HCT116 (cell line): Measurements from ENCODE around the gene SCP2. TPM values are rescaled to one million over a fixed set of nuclear protein-coding genes. Genes with fewer than 3 reads are reported as not detected.
"Not testable (repeated sequence)": the region's sequence is repeated elsewhere in the genome, so short reads cannot be mapped to it uniquely, and the experiment has no call there.

Experiments used
- ATAC-seq: fragments of 200-7000 bp; cut with Tn5 transposase; 2 replicates; pipeline ENCODE4 v1.9.1; 2020; ENCODE audit warnings: mild to moderate bottlenecking, moderate library complexity
- BruUV-seq: library from RNA; stranded (reverse); fragments of 400-500 nt; replicated peaks from 2 replicates; lab custom pipeline; 2021; lab: Mats Ljungman, UMichigan
- CTCF ChIA-PET: fragments of 300-600 bp; sonication (Branson Sonifier 250); formaldehyde crosslinking; loops from one replicate; lab custom pipeline; 2021; ENCODE audit warnings: antibody characterized with exemption; lab: Charles Lee
- POLR2A ChIA-PET: fragments of 300-600, 350-600 bp; sonication (Branson Sonifier 250); formaldehyde crosslinking; loops from one replicate; lab custom pipeline; 2021; ENCODE audit warnings: antibody characterized with exemption; lab: Charles Lee
- RAD21 ChIA-PET, 2 experiments: fragments of 300-600 bp; sonication (Branson Sonifier 250); formaldehyde crosslinking; loops; one replicate each; lab custom pipeline; 2023; ENCODE audit warnings: low total read pairs in 2 of 2; ENCODE audit not compliant: uncharacterized antibody in 2 of 2, unreplicated experiment in 2 of 2, low non-redundant PET in 1 of 2; lab: Charles Lee
- DNase-seq: peaks from one replicate; pipeline ENCODE4 v3.0.0-alpha.2; 2010; ENCODE audit warnings: low read depth, low spot score
- H2AFZ ChIP-seq: fragments of 200-600 bp; shearing (Covaris generic), sonication (generic); 2 replicates; pipeline ENCODE4 v1.6.1; 2017; ENCODE audit warnings: low read depth, mixed run types, mixed read lengths, antibody characterized with exemption, low read length; ENCODE audit not compliant: poor library complexity, severe bottlenecking
- H3K27ac ChIP-seq: 2 replicates; pipeline ENCODE4 v1.5.1; 2012; ENCODE audit warnings: low read depth, low read length
- H3K27me3 ChIP-seq: fragments of 200-600 bp; sonication (generic); 2 replicates; pipeline ENCODE4 v1.6.1; 2016; ENCODE audit warnings: mixed run types, low read length, mixed read lengths; ENCODE audit not compliant: insufficient read depth
- H3K36me3 ChIP-seq, 2 experiments: fragments of 200-500 bp in 1 of 2; fragments of 200-600 bp in 1 of 2; sonication (Bioruptor generic) in 1 of 2; sonication (generic) in 1 of 2; 2 replicates each; pipeline versions ENCODE4 v1.5.1 to v1.6.1; 2014 to 2016; ENCODE audit warnings: low read length in 2 of 2, inconsistent platforms in 1 of 2, mixed read lengths in 1 of 2, mixed run types in 1 of 2; ENCODE audit not compliant: insufficient read depth in 2 of 2, control insufficient read depth in 1 of 2
- H3K4me1 ChIP-seq, 2 experiments: fragments of 200-600 bp in 1 of 2; sonication (generic) in 1 of 2; 2 replicates each; pipeline versions ENCODE4 v1.5.1 to v1.6.1; 2012 to 2017; ENCODE audit warnings: low read length in 2 of 2, inconsistent platforms in 1 of 2, mild to moderate bottlenecking in 1 of 2, mixed read lengths in 1 of 2, mixed run types in 1 of 2, moderate library complexity in 1 of 2; ENCODE audit not compliant: insufficient read depth in 2 of 2, control insufficient read depth in 1 of 2
- H3K4me2 ChIP-seq: fragments of 200-600 bp; sonication (generic); 2 replicates; pipeline ENCODE4 v1.6.1; 2017; ENCODE audit warnings: mixed run types, low read length, mixed read lengths
- H3K4me3 ChIP-seq, 2 experiments: fragments of 200-600 bp in 1 of 2; sonication (generic) in 1 of 2; replicated peaks in 1 of 2; 2 replicates each; pipeline ENCODE4 v1.5.1; 2011 to 2016; ENCODE audit warnings: low read length in 2 of 2, control low read depth in 1 of 2, low read depth in 1 of 2, mild to moderate bottlenecking in 1 of 2, mixed read lengths in 1 of 2, mixed run types in 1 of 2
- H3K79me2 ChIP-seq: fragments of 200-600 bp; sonication (generic); 2 replicates; pipeline ENCODE4 v1.6.1; 2017; ENCODE audit warnings: mild to moderate bottlenecking, mixed run types, low read length, moderate library complexity, mixed read lengths; ENCODE audit not compliant: insufficient read depth
- H3K9ac ChIP-seq: fragments of 200-600 bp; sonication (generic); 2 replicates; pipeline ENCODE4 v1.6.1; 2016; ENCODE audit warnings: low read length, mixed read lengths
- H3K9me2 ChIP-seq: fragments of 200-600 bp; sonication (generic), shearing (Covaris generic); 2 replicates; pipeline ENCODE4 v1.6.1; 2017; ENCODE audit warnings: mixed run types, mild to moderate bottlenecking, moderate library complexity; ENCODE audit not compliant: insufficient read depth
- H3K9me3 ChIP-seq, 2 experiments: fragments of 200-500 bp in 1 of 2; fragments of 200-600 bp in 1 of 2; sonication (Bioruptor generic) in 1 of 2; sonication (generic) in 1 of 2; 2 replicates each; pipeline ENCODE4 v1.6.1; 2014 to 2017; ENCODE audit warnings: low read length in 2 of 2, mixed read lengths in 2 of 2, inconsistent platforms in 1 of 2, low read depth in 1 of 2, mild to moderate bottlenecking in 1 of 2, mixed run types in 1 of 2, moderate library complexity in 1 of 2; ENCODE audit not compliant: control insufficient read depth in 1 of 2, insufficient read depth in 1 of 2
- H4K20me1 ChIP-seq: fragments of 200-600 bp; sonication (generic), shearing (Covaris generic); 2 replicates; pipeline ENCODE4 v1.6.1; 2017; ENCODE audit warnings: mixed run types, mild to moderate bottlenecking, moderate library complexity; ENCODE audit not compliant: insufficient read depth
- CBX3 ChIP-seq: IDR thresholded peaks from 2 replicates; pipeline ENCODE4 v1.6.1; 2012; ENCODE audit warnings: low read depth
- CEBPB ChIP-seq: IDR thresholded peaks from 2 replicates; pipeline ENCODE4 v1.6.1; 2012; ENCODE audit warnings: low read depth
- EGR1 ChIP-seq: IDR thresholded peaks from 2 replicates; pipeline ENCODE4 v1.6.1; 2012; ENCODE audit warnings: low read depth
- JUND ChIP-seq: IDR thresholded peaks from 2 replicates; pipeline ENCODE4 v1.6.1; 2012
- POLR2A ChIP-seq: IDR thresholded peaks from 2 replicates; pipeline ENCODE4 v1.7.0; 2011; ENCODE audit warnings: borderline replicate concordance; ENCODE audit not compliant: insufficient read depth, insufficient read length; ENCODE audit errors: extremely low read depth
- POLR2AphosphoS5 ChIP-seq: IDR thresholded peaks from 2 replicates; pipeline ENCODE4 v1.6.1; 2011; ENCODE audit warnings: mild to moderate bottlenecking, low read depth, low read length, moderate library complexity
- SIN3A ChIP-seq: IDR thresholded peaks from 2 replicates; pipeline ENCODE4 v1.6.1; 2012; ENCODE audit warnings: low read depth
- YY1 ChIP-seq: IDR thresholded peaks from 2 replicates; pipeline ENCODE4 v1.6.1; 2011; ENCODE audit warnings: low read length, low read depth, moderate library complexity, mild to moderate bottlenecking; ENCODE audit not compliant: insufficient replicate concordance; ENCODE audit errors: extremely low read depth
- ZNF274 ChIP-seq: fragments of 200-500 bp; sonication (Bioruptor generic); IDR thresholded peaks from 2 replicates; pipeline ENCODE4 v1.6.1; 2014; ENCODE audit warnings: mild to moderate bottlenecking, low read depth, low read length, inconsistent platforms
- intact Hi-C: fragments of 100-400 bp; cut with micrococcal nuclease; formaldehyde crosslinking; loops from 2 replicates; pipeline ENCODE4 v1.10.0; 2022
- total RNA-seq: library from RNA; stranded (reverse); gene quantifications from one replicate; pipeline ENCODE4 v1.2.1, GENCODE V29; 2021; ENCODE audit not compliant: unreplicated experiment
- TF ChIP-seq, protein P1 (sequence below): IDR thresholded peaks from 2 replicates; pipeline ENCODE4 v1.6.1; 2011; ENCODE audit warnings: mild to moderate bottlenecking, low read length, moderate library complexity; ENCODE audit not compliant: insufficient replicate concordance; ENCODE audit errors: extremely low read depth
- TF ChIP-seq, protein P2 (sequence below): IDR thresholded peaks from 2 replicates; pipeline ENCODE4 v1.6.1; 2012
- TF ChIP-seq, protein P3 (sequence below), 3 experiments: fragments of 200-600 bp in 1 of 3; sonication (generic) in 1 of 3; IDR thresholded peaks in 2 of 3; conservative IDR thresholded peaks in 1 of 3; 2 replicates each; pipeline ENCODE4 v1.5.1; 2012 to 2017; ENCODE audit warnings: low read depth in 2 of 3, low read length in 2 of 3, antibody characterized with exemption in 1 of 3, borderline replicate concordance in 1 of 3, control low read depth in 1 of 3, mild to moderate bottlenecking in 1 of 3, mixed read lengths in 1 of 3, mixed run types in 1 of 3, moderate library complexity in 1 of 3; ENCODE audit not compliant: insufficient read depth in 1 of 3
- TF ChIP-seq, protein P4 (sequence below): IDR thresholded peaks from 2 replicates; pipeline ENCODE4 v1.6.1; 2012; ENCODE audit warnings: low read depth

The SCP2 gene
- total RNA-seq, 1 experiment from 2014 or later = 62.0 TPM

DNA sequence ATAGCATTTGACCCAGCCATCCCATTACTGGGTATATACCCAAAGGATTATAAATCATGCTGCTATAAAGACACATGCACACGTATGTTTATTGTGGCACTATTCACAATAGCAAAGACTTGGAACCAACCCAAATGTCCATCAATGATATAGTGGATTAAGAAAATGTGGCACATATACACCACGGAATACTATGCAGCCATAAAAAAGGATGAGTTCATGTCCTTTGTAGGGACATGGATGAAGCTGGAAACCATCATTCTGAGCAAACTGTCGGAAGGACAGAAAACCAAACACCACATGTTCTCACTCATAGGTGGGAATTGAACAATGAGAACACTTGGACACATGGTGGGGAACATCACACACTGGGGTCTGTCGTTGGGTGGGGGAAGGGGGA, 83.2 kb downstream of the SCP2 start:
- H2AFZ ChIP-seq, H3K27me3 ChIP-seq, H3K9me2 ChIP-seq, H4K20me1 ChIP-seq, H3K4me2 ChIP-seq, ATAC-seq, H3K9me3 ChIP-seq, H3K4me1 ChIP-seq, CTCF ChIA-PET, H3K9ac ChIP-seq, H3K4me3 ChIP-seq, H3K79me2 ChIP-seq, H3K36me3 ChIP-seq, H3K27ac ChIP-seq, POLR2A ChIA-PET, DNase-seq, RAD21 ChIA-PET, BruUV-seq: not testable (repeated sequence)
- intact Hi-C loops = loop anchor here (10.0 kb wide), 1 partner anchor 175 kb away; no protein-coding TSS in a partner anchor

DNA sequence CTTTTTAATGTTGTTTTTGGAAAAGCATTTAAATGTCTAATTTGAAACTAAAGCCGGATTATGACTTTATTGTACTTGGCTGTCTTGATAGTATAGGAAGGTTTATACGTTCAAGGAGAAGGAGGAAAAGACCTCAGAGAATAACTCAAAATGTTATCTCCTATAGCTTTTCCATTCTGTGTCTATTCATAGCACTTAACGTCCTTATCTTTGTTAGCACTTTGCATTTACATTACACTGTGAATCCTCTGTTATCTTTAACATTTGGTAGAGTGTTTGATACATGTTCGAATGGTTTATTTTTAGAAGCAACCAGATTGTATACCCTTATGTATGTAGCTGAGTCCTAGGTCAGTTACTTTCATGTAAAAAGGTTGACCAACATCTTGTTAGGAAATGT, 84.1 kb downstream of the SCP2 start:
- Histone ChIP-seq H3K27me3 (no peaks in the 10 kb centered on the region), H3K4me3 (no peak overlapping the region), H4K20me1 (no peaks in the 10 kb centered on the region), H3K36me3 (no peaks in the 10 kb centered on the region), H3K4me2 (no peak overlapping the region), H3K9ac (no peak overlapping the region), H3K4me1 (peaks cover 3 to 9% of the 10 kb centered on the region in 2 experiments; a peak in 3 of 4 replicates), H3K27ac (no peak overlapping the region), H2AFZ (no peak overlapping the region), H3K9me3 (no peaks in the 10 kb centered on the region), H3K79me2 (no peaks in the 10 kb centered on the region), H3K9me2 (no peaks in the 10 kb centered on the region)
- no TSS peak for BruUV-seq
- ChIA-PET RAD21 (no interaction called here), POLR2A (no interaction called here), CTCF (no interaction called here)
- DNase-seq (no peak), ATAC-seq (no peak)
- intact Hi-C loops = loop anchor here (10.0 kb wide), 1 partner anchor 174 kb away; no protein-coding TSS in a partner anchor
- TF ChIP-seq YY1 (no peak), POLR2AphosphoS5 (no peak), CEBPB (no peak), POLR2A (no peak), CBX3 (no peak), JUND (no peak), SIN3A (no peak), EGR1 (no peak), ZNF274 (no peak)
- TF ChIP-seq, protein P1, sequence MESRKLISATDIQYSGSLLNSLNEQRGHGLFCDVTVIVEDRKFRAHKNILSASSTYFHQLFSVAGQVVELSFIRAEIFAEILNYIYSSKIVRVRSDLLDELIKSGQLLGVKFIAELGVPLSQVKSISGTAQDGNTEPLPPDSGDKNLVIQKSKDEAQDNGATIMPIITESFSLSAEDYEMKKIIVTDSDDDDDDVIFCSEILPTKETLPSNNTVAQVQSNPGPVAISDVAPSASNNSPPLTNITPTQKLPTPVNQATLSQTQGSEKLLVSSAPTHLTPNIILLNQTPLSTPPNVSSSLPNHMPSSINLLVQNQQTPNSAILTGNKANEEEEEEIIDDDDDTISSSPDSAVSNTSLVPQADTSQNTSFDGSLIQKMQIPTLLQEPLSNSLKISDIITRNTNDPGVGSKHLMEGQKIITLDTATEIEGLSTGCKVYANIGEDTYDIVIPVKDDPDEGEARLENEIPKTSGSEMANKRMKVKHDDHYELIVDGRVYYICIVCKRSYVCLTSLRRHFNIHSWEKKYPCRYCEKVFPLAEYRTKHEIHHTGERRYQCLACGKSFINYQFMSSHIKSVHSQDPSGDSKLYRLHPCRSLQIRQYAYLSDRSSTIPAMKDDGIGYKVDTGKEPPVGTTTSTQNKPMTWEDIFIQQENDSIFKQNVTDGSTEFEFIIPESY = no peak
- TF ChIP-seq, protein P2, sequence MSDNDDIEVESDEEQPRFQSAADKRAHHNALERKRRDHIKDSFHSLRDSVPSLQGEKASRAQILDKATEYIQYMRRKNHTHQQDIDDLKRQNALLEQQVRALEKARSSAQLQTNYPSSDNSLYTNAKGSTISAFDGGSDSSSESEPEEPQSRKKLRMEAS = no peak
- TF ChIP-seq, protein P3, sequence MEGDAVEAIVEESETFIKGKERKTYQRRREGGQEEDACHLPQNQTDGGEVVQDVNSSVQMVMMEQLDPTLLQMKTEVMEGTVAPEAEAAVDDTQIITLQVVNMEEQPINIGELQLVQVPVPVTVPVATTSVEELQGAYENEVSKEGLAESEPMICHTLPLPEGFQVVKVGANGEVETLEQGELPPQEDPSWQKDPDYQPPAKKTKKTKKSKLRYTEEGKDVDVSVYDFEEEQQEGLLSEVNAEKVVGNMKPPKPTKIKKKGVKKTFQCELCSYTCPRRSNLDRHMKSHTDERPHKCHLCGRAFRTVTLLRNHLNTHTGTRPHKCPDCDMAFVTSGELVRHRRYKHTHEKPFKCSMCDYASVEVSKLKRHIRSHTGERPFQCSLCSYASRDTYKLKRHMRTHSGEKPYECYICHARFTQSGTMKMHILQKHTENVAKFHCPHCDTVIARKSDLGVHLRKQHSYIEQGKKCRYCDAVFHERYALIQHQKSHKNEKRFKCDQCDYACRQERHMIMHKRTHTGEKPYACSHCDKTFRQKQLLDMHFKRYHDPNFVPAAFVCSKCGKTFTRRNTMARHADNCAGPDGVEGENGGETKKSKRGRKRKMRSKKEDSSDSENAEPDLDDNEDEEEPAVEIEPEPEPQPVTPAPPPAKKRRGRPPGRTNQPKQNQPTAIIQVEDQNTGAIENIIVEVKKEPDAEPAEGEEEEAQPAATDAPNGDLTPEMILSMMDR (IDR thresholded peaks at IDR 0.05 in 2 of 3, conservative IDR thresholded peaks at IDR 0.05 in 1 of 3; ENCODE audit: borderline replicate concordance in 1 of 3, insufficient read depth in 1 of 3, low read depth in 2 of 3, low read length in 2 of 3) = no peak
- TF ChIP-seq, protein P4, sequence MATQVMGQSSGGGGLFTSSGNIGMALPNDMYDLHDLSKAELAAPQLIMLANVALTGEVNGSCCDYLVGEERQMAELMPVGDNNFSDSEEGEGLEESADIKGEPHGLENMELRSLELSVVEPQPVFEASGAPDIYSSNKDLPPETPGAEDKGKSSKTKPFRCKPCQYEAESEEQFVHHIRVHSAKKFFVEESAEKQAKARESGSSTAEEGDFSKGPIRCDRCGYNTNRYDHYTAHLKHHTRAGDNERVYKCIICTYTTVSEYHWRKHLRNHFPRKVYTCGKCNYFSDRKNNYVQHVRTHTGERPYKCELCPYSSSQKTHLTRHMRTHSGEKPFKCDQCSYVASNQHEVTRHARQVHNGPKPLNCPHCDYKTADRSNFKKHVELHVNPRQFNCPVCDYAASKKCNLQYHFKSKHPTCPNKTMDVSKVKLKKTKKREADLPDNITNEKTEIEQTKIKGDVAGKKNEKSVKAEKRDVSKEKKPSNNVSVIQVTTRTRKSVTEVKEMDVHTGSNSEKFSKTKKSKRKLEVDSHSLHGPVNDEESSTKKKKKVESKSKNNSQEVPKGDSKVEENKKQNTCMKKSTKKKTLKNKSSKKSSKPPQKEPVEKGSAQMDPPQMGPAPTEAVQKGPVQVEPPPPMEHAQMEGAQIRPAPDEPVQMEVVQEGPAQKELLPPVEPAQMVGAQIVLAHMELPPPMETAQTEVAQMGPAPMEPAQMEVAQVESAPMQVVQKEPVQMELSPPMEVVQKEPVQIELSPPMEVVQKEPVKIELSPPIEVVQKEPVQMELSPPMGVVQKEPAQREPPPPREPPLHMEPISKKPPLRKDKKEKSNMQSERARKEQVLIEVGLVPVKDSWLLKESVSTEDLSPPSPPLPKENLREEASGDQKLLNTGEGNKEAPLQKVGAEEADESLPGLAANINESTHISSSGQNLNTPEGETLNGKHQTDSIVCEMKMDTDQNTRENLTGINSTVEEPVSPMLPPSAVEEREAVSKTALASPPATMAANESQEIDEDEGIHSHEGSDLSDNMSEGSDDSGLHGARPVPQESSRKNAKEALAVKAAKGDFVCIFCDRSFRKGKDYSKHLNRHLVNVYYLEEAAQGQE = no peak
